Smooth muscle cell of the brain vasculature (primary cell): Measurements from ENCODE around the gene RPL27A.

Source experiments
- DNase-seq: peaks from one replicate; pipeline ENCODE4 v3.0.0-alpha.2; 2012; ENCODE audit warnings: low read depth, low spot score

Gene RPL27A

DNA sequence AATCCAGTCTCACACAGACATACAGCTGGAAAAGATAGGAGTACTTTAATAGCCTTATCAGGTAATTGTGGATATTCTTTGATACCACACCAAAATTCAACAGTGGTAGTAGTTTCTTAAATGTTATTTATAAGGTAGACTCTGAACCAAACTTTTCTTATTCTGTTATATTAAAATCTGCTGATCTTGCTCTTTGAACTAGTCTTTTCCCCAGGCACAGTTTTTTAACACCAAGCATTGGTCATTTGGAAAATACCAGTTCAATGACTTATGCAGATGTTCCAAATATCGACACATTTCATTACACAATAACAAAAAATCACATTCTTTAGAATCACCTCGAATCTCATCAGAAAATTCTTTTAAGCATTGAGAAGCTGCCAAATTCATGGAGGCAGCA is 7.7 kb upstream of the RPL27A start:
- DNase-seq, result no peak

DNA sequence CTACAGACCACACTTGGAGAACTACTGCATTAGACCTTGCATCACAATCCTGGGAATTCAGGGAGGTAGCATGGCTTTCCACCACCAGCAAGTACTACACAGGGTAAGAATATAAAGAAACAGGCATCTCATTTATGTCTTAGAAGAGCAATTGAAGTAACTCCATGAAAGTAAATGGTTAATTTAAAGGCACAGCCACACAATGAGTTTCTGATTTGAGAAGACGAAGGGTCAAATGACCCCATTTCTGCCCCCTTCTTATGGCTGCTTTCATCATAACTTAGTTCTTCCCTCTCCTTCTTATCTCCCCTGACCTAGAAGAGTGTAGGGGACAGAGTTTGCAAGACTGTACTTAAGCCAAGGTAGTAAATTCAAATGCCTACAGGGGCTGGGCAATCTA is 6.1 kb upstream of the RPL27A start:
- no peak for DNase-seq

DNA sequence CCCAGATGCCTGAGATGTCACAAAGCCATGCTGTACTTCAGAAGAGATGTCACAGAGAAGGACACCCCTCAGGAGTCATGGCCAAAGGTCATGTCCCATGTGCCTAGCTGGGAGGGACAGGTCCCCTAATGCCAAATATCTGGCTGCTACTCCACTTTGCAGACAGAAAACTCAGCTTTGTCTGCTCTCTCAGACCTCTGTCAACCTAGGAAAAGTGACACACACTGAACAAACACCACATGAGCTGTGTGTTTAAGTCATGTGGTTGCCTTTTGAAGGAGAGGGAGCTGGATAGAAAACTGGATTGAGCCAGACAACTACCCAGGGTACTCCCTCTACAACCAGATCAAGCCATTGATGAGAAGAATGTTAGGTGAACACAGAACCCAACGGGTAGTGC is 3.6 kb upstream of the RPL27A start:
- no peak for DNase-seq

DNA sequence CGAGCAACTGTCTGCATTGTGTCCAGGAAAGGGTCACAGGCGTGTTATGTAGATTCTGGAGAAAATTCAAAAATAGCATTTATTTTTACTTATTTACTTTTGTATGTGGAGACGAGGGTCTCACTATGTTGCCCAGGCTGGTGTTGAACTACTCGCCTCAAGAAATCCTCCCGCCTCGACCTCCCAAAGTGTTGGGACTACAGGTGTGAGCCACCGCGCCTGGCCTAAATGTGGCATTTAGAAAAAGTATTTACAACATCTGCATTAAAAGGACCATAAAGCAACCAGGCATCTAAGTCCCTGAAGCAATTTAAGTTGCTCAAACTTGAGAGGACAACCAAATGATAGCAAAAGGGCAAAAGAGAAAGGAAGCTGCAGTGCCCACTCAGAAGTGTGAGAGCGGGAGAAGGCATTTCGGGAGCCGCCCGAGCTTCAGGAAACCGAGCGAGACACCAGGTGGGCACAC is 722 bp upstream of the RPL27A start:
- no peak for DNase-seq

DNA sequence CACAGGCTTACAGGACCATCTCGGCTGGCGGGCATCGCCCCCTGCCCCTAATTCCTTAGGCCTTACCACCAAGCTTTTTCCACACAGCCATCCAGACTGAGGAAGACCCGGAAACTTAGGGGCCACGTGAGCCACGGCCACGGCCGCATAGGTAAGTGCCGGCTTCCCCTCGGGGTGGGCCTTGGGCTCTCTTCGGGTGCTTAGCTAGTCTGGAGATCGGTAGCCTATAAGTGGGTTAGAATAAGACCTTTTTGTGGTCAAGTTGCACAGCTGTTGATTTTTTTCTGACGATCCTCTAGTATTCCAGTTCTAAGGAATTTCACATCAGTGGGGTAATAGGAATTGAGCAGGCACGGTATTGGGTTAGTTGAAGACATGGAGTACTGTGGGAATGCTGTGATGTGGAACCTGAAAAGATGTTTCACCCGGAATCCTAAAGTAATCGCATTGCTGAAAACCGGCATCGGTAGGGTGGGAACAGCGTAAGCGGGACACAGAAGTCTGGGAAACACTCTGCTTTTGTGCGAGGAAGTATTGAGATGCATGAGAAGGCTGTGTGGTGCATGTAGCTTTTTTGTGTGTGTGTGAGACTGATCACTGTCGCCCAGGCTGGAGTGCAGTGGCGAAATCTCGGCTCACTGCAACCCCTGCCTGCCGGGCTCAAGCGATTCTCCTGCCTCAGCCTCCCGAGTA is 669 bp downstream of the RPL27A start:
- no peak for DNase-seq

DNA sequence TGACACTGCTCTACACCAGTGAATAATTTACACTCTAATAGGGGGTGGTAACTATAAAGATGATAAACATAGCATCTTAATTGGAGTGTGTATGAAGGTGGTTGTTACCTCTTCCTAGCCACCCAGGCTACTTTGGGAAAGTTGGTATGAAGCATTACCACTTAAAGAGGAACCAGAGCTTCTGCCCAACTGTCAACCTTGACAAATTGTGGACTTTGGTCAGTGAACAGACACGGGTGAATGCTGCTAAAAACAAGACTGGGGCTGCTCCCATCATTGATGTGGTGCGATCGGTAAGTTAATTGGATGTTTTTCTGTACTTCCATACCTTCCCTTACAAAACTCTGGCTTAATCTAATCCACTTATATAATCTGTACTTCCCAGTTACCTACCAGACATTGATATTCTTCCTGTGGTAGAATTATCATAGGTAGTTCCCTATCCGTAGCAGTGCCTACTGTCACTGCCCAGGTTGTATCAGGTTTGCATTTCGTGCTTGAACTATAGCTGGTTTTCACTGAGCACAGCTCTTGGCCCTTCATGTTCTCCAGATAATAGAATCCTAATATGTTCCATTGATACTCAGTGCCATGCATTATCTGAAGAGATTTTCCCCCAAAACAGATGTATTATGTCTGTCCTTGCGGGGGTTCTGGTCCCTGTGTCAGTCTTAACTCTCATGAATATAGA is 2.2 kb downstream of the RPL27A start:
- DNase-seq, result no peak

DNA sequence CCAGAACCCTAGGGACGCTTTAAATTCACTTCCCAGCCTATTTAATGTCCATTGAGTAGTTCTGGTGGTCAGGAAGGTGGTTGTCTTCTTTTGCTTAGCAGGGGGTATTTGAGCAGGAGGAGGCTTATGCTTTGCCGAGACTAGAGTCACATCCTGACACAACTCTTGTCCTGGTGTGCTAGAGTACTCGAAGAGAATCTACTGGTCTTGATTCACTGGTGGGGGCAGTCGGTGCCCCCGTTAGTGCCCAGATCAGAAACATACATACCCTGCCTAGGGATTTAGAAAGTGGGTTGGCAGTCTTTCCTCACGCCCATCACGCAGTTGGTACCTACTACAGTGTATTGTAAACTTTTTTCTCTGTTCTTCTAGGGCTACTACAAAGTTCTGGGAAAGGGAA is 2.7 kb downstream of the RPL27A start:
- no peak for DNase-seq

DNA sequence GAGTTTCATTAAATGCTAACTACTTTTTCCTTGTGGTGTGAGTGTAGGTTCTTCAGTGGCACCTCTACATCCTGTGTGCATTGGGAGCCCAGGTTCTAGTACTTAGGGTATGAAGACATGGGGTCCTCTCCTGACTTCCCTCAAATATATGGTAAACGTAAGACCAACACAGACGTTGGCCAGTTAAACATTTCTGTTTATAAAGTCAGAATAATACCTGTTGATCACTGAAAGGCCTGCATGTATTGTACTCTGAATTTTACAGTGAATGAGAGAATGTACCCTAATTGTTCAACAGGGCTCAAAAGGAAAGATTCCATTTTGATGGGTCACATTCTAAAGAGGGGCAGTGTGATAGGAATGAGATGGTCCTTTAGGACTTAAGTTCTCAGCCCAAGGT is 3.2 kb downstream of the RPL27A start:
- no peak for DNase-seq

DNA sequence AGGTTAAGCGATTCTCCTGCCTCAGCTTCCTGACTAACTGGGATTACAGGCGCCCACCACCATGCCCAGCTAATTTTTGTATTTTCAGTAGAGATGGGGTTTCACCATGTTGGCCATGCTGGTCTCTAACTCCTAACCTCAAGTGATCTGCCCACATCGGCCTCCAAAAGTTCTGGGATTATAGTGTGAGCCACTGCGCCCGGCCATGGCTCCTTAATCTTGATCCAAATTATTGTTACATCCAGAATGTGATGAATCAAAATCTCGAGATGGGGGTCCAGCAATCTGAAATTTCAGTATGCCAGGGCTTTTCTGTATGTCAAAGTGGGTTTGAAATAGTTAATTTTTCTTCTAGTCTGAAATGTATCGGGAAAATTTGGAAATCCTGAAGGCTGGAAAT is 3.7 kb downstream of the RPL27A start:
- DNase-seq, result no peak

DNA sequence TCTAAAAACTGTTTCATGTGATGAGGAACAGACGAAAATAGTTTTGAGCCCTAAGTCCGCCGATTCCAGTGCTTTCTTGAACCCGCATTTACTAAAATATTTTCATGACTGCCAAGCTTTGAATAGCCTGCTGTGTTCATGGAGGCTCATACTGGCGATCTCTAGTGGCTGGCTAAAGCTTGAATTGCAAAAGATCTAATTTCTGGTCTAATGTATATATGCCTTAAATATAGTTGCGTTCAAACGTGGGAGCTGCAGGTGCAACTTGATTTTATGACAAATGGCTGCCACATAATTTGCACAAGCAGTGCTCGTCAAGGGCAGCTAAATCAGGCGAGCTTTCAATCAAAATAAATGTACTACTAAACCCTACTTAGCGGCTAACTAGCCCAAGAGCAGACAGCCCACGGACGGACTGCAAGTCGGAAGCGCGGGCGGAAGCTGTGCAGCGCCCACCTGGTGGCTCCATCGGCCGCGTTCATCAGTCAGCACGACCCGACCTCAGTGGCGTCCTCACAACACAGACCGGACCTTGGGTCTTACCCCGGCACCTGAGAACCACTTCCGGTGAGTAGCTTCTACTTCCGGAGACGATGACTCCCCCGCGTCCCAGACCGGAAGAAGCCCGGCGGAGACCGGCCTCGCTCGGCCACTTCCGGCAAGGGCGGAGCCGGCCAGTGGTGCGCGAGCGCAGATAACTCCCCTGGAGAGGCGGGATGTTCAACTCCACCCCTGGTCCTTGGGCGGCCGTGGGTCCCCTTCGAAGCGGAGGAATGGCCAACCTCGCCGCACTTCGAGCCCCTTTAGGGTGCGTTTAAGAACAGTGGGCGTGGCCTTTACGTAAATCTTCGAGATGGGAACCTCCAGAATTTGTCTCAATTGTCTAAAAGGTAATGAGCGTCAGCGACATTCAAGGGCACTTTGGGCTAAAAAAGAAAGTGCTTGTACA is 6.1 kb downstream of the RPL27A start:
- DNase-seq, result peak; percentile 91

DNA sequence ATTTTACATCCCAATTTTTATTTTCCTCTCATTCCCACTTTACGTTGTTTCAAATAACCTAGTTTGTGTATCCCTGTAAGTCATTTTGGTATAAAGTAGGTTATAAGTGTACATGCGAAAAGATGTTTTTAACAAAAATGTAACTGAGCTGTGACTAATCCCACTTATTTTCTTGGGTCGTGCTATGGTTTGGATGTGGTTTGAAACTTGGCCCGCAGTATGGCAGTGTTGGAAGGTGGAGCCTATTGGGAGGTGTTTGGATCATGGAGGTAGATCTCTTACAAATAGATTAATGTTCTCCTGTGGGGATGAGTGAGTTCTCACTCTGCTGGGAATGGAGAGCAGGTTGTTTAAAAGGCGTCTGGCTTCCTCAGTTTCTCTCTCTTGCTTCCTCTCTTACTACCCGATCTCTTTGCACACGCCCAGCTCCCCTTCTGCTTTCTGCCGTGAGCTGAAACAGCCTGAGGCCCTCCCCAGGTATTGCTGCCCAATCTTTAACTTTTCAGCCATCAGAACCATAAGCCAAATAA is 7.2 kb downstream of the RPL27A start:
- DNase-seq, result no peak

DNA sequence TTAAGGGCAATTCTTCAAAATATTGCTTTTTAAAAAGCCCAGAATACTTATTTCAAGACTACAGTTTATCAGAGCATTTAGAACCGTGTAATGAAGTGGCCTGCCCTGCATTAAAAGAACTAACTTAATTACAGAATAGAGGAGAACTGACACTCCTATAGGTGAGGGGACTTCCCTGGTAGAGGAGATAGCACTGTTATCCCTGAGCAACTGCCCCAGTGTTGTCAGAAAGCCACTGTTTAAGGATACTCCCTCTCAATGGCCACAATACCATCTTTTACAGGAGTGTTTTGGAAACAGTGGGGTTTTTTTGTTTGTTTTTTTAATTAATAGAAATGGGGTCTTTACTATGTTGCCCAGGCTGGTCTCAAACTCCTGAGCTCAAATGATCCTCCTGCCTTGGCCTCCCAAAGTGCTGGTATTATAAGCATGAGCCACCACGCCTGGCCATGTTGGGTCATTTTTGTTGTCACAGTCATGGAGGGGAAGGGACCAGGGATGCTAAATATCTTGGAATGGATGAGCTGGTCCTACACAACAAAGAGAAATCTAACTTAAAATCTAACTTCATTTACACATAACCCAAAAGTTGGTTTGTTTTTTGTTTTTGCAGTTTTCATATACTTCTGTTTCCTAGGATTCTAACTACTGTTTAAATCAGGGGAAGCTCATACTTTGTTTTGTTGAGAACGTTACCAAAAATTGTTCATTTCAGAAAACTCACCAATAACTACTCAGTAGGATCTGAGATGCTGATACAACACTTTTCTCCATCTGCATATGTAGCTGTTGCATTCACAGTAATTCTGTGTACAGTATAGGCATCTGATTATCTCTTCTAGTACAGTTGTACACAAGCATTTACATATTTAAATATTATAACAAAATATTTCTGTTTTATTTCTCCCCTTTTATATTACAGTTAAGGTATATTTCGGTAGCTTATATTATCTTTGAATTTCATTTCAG is 8.1 kb downstream of the RPL27A start:
- no peak for DNase-seq

DNA sequence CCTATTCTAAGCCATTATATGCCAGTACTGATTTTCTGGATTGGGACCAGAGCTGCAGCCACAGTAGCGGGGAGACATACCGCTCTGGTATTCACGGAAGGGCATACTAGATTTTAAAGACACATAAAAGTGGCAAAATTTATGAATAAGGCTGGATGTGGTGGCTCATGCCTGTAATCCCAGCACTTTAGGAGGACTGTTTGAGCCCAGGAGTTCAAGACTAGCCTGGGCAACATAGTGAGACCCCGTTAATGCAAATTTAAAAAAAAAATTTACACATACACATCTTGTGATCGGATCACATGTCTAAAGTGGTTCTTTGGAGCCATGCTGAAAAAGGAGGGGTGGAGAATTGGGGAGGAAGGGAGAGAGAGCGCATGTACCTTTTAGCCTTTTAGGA is 9.0 kb downstream of the RPL27A start:
- DNase-seq, result no peak

DNA sequence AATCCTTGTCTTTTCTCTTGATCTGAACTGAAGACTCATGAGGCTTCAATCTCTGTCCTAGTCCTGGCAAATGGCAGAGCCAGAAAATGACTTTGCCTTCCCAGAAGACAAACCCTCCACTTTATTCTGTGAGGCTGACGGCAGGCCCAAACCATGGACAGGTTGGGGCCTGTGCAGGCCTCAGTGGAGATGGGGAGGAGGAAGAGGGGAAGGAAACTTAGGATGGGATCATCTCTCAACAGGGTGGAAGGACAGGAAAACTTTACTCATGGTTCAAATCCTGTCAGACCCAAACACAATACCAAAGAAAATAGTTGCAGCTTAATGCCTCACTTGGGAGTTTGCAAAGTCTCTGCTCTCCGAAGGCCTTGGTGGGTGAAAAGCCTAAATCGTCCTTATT is 9.8 kb downstream of the RPL27A start:
- no peak for DNase-seq

DNA sequence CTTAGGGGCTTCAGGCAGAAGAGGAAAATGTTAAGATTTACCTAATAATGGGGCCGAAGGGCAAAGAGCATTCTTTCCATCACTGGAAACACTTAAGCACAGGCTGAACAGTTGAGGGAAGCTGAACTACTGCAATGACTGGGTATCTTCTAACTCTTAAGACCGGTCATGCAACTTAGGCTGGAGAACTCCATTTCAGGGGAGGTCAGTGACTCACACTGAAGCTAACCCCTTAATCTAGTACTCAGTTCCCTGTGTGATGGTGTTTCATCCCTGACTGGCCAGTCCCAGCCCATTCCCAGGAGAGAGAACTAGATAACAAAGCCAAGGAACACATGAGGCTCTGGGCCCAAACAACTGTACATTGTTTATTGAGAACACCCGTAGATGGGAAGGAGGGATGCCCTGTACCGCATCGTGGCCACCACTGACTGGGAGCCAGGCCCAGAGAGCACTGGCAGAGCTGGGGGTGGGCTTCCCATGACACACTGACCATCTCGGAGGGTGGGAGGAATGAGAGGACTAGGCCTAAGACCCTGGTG is 10.5 kb downstream of the RPL27A start:
- DNase-seq, result no peak

DNA sequence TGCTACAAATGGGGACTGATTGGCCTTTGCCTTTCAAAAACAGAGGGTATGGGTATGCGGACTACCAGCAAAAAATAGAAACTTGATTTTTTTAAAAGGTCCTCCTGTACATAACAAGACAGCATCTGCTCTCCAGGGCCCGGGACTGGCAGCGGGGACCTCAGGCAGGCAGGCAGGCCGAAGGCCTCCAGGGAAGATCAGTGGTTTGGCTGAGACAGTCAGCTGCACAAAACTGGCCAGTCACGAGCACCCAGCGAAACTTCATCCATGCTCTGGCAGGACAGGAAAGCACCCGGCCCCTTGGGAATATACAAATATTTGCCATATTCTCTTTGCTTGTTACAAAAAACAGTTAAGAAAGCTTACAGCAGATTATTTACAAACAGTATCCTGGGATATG is 11.0 kb downstream of the RPL27A start:
- no peak for DNase-seq

DNA sequence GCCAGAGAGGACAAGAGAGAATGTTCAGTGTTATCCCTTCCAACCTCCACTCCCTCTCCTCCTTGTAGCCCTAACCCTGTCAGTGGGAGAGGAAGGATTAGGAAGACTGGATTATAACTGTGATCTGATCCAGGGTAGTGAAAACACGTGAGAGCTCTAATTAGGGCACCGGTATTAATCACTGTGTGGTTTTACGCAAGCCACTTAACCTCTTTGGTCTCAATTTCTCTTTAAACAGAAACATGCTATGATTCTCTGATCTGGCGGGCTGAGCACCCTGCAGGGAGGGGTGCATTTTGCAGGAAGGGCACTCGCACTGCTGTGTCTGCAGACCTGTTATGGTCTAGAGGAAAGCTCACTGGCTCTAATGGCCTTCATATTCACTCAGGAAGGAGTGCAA is 11.5 kb downstream of the RPL27A start:
- no peak for DNase-seq

DNA sequence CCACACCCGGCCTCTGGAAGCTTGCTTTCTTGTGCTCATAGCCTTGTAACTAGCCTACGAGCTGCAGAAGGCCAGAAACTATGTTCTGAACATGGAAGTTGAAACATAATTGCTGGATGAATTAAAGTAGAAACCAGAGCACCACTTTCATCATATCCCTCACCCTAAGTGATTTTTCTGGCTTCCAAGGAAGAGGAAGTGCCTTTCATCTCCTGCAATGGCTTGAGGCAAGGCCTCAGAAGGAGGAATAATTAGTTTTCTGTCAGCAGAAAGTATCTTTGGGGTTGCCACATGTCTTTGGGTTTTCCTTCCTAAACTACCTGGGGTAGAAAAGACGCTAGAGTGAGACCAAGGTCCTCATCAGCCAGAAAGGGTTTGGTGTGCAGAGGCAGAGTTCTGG is 14.5 kb downstream of the RPL27A start:
- no peak for DNase-seq

DNA sequence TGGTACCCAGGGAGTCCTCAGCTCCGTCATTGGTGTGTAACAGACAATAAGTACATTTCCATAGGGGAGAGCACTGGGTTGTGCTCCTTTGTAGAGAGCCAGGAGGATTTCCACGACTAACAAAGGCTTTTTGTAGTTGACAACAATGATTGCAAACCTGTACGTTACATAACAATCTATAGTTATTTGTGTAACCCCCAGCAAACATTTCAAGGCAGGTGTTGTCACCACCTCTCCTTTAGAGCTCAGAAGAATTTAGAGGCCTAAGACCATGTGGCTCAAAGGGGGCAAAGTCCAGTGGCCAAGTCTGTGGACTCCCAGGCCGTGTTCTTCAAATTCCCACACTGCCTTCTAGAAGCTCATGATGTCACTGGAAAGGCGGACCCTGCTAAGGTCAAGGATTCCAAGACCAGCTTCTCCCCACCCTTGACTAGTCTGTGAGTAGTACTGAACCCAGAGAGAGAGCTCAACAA is 15.8 kb downstream of the RPL27A start:
- DNase-seq, result no peak

DNA sequence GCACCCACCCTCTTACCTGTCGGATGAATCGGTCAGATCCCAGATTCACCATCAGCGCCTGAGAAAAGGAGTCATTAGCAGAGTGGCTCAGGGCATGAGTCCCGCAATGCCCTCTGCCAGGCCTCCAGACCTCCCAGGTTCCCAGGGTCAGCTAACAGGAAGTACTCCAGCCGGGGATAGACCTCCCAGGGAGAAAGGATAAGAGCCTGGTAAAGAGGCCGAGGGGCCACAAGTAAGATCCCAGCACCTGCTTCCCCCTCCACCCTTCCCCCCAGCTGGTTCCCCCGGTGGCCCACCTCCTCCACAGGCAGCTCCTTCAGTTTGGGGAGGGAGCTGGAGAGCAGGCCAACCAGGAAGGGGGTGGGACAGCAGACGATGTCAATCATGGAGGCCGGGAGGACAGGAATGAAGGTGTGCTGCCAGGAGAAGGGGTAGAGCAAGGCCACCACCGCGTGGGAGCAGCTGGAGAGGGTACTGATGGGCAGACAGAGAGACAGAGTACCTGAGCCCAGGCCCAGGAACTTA is 16.4 kb downstream of the RPL27A start:
- no peak for DNase-seq
